ENCODE data around the gene IRAG1.
"Not testable (repeated sequence)": the region's sequence is repeated elsewhere in the genome, so short reads cannot be mapped to it uniquely, and the experiment has no call there.

IRAG1 gene

GRCh38 chr11:10699072-10699471, 5.5 kb upstream of the IRAG1 start:
- no peak for DNase-seq

GRCh38 chr11:10697323-10697620, 3.7 kb upstream of the IRAG1 start:
- DNase-seq, result no peak

DNA sequence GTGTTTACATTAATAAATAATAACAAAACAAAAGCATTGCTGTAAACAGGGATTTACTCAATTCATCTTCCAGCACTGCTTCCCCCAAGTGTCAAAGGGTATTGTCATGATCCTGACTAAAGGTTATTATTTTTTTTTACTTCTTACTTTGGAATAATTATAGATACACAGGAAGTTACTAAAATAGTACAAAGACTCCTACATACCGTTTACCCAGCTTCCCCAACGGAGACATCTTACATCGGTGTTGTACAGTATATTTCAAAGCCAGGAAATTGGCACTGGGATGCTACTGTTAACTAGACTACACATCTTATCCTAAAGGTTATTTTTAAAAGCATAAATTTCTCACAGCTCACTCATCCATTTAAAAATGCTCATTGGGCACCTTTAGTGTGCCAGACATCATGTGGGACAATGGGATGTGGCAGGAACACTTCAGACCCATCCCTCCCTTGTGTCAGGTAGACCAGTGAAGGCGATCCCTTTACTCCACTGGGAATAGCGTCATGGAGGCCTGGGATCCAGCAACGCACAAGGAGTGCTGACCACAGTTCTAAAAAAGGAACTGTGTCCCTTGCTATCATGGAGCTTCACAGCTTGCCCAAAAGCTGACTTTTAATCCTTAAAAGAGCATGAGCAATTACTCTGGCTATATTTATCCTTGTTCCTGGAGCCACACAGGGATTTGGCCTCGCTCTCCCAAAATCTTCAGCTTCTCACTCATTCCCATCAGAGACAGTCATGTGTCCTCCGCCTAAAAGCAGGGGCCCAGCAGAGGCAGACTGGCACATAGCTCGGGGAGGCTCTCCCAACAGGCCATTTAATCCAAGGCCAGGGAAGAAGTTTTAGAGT, 3.1 kb upstream of the IRAG1 start:
- DNase-seq, result no peak

DNA sequence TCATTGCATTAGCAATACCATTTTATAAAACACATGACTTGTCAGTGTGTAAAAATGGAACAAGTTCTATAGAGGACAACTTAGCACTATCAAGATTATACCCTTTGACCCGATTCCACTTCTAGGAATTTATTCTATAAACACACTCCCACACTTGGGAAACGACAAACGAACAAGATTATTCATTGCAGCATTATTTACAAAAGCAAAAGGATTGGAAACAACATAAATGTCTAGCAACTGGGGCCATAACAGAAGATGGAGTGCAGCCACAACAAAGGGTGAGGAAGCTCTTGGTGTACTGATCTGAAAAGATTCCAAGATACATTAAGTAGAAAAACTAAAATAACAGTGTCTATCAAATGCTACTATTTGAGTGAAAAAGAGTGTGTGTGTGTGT, 2.3 kb upstream of the IRAG1 start:
- DNase-seq, result no peak

- DNase-seq, result no peak
These were observed 1.1 kb upstream of the IRAG1 start for GRCh38 chr11:10694486-10695239.

- DNase-seq, result no peak
These were observed 932 bp downstream of the IRAG1 start for GRCh38 chr11:10692531-10693115.

DNA sequence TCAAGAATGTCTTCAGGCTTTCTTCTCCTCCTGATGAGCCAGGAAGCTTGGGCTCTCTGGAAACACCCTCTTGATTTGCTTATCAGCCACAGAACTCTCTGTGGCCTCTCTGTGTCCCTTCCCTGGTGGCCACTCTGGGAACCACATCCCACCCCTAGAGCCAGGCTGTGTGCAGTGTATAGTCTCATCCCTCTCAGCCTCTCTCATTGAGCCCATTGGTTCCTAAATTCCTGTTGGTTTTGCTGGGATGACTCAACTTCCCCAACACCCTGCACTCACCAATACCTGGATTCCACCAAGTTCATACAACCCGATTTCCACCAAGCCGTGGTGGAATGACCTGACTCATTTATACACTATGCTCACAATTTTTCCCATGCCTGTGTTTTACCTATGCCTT, 5.2 kb downstream of the IRAG1 start:
- no peak for DNase-seq

DNA sequence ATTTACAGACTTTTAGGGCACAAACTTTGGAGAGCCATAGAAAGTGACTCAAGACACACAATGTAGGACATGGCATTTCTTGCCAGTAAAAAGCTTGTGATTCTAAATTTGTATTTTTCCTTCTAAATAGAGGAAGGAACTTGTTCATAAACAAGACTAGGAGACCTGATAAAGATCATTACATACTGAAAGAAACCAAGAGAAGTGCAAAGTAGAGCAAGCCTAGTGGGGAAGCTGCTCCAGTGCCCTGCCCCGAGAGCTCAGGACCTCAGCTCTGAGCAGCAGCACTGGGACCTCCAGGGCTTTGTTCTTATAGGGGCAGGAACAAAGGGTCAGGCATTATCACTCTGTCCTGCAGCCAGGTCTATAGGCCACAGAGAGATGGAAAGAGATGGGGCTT, 7.2 kb downstream of the IRAG1 start:
- DNase-seq, result no peak

GRCh38 chr11:10683429-10683828, 10.1 kb downstream of the IRAG1 start:
- no peak for DNase-seq

DNA sequence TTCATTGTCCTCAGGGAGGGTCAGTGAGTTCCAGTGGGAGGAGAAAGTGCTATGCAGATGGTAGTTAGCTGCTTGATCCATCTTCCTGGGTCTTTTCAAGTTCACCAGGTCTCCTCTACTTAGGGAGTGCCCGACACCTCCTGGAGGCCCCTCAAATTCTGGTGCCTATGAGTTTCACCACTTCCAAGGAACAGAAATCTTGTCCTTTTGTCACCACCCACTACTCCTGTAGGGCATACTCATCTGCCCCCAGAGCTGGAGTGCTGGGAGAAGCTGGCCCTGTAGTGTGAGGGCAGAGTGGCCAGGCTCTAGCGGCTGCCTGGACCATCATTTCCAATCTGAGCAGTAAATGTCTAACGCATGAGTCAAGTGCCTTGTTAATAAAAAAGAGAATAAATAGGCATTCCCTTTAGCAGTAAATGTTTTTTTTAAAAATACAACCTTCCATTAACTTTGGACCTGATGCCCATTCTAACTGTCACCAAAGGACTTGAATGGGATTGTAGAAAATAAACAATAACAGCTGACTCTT, 12.5 kb downstream of the IRAG1 start:
- no peak for DNase-seq

DNA sequence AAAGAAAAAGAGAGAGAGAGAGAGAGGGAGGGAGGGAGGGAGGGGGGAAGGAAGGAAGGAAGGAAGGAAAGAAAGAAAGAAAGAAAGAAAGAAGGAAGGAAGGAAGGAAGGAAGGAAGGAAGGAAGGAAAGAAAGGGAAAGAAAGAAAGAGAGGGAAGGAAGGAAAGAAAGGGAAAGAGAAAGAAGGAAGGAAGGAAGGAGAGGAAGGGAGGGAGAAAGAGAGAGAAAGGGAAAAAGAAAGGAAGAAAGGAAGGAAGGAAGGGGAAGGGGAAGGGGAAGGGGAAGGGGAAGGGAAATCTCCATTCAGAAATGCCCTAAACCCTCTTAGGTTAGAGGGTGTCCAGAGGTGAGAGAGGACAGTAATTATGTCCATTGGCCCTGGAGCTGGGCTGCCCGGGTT, 13.3 kb downstream of the IRAG1 start:
- DNase-seq, result not testable (repeated sequence)

DNA sequence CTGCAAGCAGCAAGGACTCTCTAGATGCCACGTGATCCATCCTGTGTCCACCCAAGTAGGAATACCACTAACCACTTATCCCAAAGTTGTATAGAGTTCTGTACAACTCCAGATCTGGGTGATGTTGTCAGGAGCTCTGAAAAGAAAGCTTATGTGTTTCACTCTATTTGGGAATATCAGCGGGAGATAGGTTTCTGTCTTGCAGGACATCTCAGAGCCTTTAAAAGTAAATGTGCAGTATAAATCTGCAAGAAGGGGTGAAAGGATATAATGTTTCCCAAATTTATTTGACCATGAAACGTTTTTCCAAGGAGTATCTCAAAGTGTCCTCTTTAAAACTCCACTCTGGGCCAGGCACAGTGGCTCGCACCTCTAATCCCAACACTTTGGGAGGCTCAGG, 13.9 kb downstream of the IRAG1 start:
- DNase-seq, result no peak

DNA sequence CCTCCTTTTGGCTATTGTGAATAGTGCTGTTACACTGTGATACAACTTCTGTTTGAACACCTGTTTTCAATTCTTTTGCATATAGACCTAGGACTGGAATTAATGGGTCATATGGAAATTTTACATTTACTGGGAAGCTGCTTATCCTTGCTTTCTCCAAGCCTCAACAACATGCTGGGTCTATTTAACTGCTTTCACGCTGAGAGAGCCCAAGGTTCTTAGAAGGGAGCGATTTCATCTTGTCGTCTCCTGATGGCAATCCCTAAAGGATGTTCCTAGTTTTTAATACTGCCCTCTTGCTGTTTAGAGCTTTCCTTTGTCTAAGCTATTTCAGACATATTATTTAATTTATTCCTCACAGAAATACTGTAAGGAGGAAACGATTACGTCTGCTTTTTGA, 15.5 kb downstream of the IRAG1 start:
- no peak for DNase-seq

DNA sequence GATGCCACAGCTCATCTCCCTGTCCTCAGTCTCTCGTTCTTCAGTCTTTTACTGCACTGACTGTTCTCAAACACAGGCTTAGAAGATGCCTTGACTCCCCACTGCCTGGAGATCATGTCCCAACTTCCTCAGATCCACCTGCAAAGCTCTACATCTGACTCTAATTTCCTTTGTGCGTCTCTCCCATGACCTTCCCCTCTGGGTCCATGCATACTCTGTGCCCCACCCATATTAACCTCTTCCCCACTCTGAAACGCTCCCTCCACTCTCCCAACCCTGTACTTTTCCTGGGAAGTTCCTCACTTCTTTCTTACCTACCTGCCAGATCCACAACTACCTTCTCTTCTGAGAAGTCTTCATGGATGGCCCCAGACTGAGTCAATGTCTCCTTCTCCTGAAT, 16.6 kb downstream of the IRAG1 start:
- DNase-seq, result no peak

GRCh38 chr11:10674911-10675440, 18.6 kb downstream of the IRAG1 start:
- no peak for DNase-seq

DNA sequence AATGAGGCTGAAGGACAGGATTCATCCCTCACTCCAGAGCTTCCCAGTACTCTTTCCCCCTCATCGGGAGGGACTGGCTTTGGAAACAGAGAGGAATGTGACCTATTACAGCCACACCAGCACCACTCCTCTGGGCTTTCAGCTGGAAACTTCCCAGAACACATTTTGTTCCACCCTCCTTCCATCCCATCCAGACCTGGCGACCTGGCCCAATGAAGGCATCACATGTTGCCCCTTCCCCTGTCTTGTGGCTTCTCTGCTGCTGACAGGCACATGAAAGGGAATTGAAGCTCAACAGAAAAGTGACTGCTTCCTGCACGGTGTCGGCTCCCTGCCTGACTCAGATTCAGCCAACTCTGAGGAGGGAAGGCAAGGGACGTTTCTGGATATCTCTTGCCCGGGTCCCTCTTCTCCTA, 19.1 kb downstream of the IRAG1 start:
- DNase-seq, result no peak

DNA sequence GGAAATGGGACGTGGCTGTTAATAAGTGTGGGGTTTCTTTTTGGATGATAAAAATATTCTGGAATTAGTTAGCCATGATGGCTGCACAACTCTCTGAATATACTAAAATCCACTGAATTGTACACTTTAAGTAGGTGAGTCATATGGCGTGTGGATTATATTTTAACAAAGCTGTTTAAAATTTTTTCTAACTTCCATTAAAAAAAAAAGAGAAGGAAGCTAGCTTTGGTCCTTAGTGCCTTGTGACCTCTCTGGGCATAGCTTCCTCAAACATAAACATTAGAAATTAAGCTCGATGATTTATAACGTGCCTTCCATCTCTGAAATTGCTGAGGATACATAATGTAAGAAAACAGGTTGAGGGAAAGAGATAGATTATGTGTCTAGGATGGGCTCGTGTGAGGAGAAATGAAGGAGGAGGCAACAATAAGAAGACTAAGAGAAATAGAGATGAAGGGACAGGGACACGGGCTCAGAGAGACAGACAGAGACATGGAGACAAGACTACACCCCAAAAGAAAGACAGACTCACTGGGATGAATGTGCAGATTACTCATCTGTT, 20.0 kb downstream of the IRAG1 start:
- no peak for DNase-seq

DNA sequence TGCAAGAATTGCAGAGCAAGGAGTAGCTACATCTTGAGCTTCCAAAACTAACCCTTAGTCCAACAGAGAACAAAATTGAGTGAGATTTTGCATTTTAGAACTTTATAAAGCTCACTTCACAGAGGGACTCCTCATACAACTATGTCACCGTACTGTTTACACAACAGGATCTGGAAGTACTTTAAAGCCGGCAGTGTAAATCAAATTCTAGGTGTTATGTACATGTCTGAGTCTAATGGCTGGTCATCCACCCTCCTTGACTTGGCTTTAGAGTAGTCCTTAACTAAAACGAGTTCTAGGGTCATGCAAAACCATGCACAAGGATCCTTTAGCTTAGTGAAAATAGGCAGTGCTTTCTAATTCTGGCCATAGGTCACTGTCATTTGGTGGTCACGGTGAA, 23.5 kb downstream of the IRAG1 start:
- no peak for DNase-seq

DNA sequence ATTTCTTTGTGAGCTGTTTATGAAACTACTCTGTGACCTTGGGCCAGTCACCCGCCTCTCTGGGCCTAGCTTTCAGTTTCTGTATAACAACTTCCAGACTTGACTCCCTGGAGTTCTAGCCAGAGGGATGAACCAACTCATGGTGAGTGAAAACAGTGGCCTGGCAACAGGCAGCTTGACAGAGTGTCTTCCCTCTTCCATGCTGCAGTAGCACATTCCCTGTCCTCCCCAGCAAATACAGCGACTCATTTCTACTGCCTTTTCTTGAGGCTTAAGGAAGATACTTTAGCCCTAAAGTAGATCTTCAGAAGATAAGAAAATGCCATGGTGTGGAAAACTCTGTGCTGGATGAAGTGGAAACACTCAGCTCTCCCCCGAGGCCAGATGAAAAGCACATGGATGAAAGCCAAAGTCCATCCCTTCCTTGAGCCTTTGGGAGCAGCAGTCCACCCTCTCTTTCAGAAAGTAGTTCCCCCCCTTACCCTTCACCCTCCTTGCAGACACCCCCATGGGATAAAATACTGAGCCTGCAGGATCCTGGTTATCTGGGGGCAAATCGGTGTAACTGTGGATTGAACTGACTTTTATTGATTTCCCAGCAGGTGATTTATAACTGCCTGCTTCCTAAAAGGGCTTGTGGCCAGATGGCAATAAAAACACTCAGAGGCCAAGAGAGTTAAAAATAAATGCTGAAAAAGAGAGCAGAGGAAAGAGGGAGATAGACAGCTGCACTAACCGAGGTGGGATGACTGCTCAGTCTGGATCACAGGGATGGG, 24.1 kb downstream of the IRAG1 start:
- no peak for DNase-seq

DNA sequence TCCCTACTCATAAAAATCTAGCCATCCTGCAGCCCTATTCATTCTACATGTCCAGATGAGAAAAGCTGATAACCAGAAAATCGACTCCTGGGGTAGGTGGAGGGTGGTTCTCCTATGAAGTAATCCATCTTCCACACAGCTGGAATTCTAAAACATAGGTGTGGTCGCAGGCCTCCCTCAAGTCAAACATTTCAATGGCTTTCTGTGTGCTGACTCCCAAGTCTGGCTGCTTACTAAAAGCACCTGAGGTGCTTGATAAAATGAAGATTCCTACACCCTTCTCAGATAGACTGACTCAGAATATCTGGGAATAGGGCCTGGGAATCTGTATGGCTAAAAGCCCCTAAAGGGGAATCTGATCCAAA, 26.1 kb downstream of the IRAG1 start:
- no peak for DNase-seq

- no peak for DNase-seq
These were observed 26.7 kb downstream of the IRAG1 start for GRCh38 chr11:10666556-10667520.

Measured in T-helper 9 cell (primary cell).